ENCODE measurements around the gene P2RX7.
A peak's percentile ranks its signal among the peaks of the same experiment; 100 is the strongest.

P2RX7 gene

DNA sequence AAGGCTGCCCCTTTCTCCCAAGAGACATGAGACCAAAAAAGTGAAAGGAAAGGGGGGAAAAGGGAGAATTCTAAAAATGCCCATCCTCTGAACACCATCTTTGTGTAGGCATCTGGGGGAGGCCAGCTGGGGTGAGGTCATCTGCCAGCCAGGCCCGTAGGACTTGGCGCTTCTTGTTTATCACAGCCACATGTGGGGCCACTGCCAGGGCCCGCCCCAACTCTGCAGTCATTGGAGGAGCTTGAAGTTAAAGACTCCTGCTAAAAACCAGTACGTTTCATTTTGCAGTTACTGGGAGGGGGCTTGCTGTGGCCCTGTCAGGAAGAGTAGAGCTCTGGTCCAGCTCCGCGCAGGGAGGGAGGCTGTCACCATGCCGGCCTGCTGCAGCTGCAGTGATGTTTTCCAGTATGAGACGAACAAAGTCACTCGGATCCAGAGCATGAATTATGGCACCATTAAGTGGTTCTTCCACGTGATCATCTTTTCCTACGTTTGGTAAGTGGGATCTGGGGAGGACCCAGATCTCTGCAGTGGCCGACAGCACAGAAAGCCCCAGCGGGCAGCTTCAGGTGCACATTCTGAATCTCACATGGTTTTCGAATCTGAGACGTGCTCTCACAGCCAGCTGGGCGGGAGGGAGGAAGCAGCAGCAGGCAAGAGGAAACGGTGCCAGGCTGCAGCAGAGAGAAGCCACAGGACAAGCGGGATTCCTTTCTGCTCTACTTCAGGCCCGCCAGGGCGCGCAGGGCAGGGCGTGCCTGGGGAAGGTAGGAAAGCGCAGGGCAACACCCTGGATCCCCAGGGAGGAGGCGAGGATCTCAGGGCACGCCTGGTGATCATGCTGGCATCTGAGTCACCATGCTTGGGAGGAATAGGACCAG is at the start of gene P2RX7:
TSS of gene P2RX7 (plus strand) at position 276 of the 881 bp plus-strand sequence. CDS start at position 371, 95 bp downstream.
- DNase-seq, result peak; percentile 13 to 68

GRCh38 chr12:121084229-121084628 is 48.4 kb upstream of the P2RX7 start:
- DNase-seq, result no peak

- DNase-seq, result no peak
Measured at GRCh38 chr12:121085069-121085468, 47.6 kb upstream of the P2RX7 start.

DNA sequence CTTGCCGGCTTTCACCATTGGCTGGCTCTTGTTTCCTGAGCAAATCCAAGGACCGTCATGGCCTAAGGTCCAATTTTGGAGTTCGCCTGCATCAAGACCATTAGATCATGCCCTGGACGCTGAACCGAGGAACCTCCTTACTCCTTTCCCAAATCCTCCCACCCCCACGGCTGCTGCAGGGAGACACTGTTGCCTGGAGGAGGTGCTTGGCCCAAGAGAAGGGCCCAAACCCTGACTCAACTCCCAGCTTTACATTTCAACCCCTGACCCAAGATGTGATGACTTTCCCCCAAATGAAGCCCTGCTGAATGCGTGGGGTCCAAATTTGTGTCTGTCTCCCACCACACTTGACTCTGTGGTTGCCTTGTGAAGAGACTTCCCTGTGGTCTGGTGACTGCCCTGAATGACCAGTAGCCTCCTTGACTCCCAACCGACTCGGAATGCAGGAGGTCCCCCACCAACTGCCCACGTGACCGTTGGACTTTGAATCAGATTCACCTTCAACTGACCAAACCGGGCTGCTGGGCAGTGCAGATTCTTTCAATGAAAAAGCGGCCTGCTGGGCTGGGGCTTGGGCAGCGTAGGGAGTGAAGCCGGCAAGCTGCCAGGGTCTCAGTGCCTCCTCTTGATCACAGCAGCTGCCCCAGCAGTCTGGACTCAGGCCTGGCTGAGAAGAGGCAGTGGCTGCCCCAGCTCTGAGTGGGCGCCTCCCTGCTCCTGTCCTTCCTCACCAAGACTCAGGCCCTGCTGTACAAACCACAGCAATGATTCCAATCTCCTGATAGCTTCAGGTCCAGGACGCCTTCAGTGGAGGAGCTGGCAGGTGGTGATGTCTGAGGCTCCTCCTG is 46.9 kb upstream of the P2RX7 start:
- DNase-seq, result no peak

DNA sequence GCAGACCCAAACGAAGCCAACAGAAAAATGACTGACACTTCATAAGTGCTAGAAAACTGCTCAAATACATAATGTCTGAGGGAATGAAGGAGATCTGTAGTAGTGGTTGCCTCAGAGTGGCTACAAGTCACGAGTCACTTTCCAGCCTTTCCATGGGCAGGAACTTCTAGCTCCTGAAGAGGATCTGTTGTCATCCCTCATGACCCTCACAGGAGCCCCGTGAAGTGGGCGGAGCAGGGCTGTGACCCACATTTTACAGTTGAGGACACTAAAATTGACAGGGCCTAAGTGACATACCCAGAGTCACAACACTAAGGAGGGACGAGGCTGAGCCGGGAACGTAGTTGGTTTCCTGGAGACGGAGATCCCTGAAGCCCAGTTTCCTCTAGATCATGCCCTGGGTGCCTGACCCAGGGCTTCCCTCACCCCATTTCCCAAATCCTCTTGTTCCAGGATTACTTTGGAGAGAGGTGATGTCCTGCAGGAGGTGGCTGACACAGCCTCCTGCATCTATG is 45.8 kb upstream of the P2RX7 start:
- DNase-seq, result no peak

GRCh38 chr12:121087467-121088194 is 45.0 kb upstream of the P2RX7 start:
- no peak for DNase-seq

GRCh38 chr12:121088195-121088585 is 44.5 kb upstream of the P2RX7 start:
- no peak for DNase-seq

DNA sequence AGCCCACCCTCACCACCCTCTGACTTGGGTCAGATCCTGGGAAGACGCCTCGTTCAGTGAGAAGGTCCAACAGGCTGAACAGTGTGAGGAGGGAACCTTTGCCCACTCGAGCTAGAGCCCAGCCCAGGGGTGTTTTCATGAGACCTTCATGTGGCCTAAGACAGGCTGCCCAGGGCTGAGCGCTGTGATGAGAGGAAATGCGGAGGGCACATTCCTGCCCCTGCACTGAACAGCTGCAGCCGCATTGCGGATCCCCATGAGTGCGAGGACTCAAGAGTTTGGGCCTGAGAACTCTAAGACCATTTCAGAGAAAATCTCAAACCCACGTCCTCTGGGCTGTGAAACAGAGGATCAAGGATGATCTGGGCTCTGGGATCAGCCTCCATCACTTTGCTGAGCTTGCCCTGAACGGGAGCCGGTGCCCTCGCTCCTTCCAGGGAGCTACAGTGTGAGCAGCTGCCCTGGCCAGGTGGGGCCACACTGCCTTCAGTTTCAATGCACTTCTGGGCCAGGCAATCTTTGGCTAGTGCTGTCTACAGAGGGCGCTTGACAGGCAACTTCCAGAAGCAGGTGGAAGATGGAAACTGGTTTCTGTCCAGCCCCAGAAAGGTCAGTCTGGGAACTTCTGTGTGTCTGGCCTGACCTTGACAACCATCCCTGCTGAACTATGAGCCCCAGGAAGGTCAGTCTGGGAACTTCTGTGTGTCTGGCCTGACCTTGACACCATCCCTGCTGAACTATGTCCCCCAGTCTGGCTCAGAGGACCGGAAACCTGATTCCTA is 43.5 kb upstream of the P2RX7 start:
- DNase-seq, result no peak

DNA sequence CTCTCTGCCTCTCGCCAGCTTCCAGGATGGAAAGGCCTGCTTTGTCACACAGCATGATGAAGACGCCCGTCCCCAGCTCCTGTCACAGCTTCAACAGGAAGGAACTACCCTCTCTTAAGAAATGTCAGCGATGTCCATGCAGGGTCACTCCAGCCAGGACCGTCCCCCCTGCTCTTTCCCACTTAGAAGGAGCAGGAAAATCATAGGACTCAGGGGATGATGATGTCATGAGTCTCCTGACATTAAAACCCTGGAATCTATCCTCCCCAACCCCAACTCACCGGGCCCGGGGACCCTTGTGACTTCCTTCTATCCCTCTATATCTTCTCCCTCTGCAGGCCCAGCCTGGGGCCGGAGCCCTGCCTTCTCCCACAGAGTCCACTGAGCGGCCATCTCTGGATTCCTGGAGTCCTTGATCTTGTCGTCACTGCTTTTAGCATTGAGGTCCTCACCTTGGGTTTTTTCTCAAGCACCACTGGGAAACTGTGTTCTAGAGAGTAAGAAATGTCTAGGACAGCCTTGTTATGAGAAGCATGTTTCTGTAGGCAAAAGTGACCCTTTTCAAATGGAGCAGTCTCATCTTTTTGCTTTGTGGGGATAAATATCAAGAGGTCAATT is 42.8 kb upstream of the P2RX7 start:
- DNase-seq, result no peak

- no peak for DNase-seq
Measured at GRCh38 chr12:121090586-121091514, 41.8 kb upstream of the P2RX7 start.

GRCh38 chr12:121092034-121092433 is 40.6 kb upstream of the P2RX7 start:
- DNase-seq, result no peak

GRCh38 chr12:121093487-121093891 is 39.2 kb upstream of the P2RX7 start:
- DNase-seq, result no peak

- DNase-seq, result peak; percentile 45 to 77
Measured at GRCh38 chr12:121095544-121096198, 37.0 kb upstream of the P2RX7 start.

DNA sequence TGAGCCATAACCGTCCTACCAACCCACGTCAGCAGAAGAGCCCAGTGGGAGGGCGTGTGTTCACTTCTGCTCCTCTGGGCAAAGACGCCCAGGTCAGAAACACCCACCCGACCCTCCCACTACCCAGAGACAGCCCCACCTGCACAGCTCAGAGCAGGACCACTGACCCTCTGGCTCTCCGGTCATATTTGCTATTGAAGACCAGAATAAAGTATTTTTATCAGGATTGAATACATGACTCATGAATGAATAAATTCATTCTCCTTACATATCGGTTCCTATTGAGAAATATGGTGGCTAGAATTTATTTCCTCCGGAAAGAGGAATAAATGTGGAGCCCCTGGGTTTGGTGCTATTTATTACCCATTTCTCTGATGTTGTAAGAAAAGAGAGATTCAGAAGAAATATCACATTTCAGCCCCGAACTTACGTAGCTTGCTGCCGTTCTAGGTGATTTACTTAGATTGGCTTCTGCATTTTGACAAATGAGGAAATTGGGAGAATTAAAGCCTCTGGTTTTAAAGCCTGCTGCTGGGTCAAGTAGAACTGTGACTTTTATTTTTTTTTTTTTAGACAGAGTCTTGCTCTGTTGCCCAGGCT is 36.4 kb upstream of the P2RX7 start:
- no peak for DNase-seq

DNA sequence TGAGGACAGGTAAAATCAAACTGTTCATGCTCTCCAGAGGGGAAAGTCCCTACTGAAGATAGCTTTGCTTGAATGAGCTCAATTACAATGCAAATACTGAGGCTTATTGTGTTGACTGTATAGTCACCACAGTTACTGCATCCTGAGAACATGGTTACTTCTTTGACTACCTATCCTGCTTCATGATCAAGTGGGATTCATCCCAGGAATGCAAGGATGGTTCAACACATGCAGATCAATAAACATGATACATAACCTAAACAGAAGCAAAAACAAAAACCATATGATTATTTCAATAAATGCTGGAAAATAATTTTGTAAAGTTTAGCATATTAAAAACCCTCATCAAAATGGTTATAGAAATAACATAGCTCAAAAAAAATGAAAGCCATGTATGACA is 32.9 kb upstream of the P2RX7 start:
- DNase-seq, result peak in 1 of 2 experiments; percentile 20

GRCh38 chr12:121102307-121102706 is 30.4 kb upstream of the P2RX7 start:
- no peak for DNase-seq

- no peak for DNase-seq
Measured at GRCh38 chr12:121107681-121108080, 25.0 kb upstream of the P2RX7 start.

- no peak for DNase-seq
Measured at GRCh38 chr12:121108492-121108891, 24.2 kb upstream of the P2RX7 start.

DNA sequence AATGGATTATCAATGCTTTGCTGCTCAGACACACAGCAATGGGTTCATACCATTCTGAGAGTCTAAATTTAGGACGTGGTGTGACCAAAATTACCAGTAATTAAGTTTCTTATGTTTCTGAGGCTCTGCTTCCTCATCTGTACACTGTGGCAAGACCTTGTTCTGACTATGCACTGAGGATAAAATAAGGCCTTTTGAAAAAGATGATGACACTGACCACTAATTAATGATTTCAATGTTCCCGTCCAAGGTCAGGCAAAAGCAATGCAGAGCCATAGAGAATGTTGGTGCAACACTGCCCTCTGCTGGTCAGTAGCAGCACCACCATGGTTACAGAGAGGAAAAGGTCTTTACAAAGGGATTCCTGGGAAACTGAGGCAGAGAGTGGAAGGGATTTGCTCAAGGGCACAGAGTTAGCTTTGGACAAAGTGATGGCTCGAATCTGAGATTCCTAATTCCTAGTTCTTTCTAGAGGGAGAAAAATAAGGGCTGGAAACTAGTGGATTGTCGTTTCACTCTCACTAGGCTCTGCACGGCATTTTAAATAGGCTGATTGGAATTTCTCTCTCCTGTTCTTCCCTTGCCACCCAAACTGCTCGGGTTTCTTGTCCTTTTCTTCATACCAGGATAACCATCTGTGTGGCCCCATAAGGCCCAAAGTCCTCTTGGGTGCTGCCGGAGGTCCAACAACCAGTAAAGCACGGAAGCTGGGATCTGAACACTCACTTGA is 22.3 kb upstream of the P2RX7 start:
- peak; percentile 40 to 72 for DNase-seq

Data from NCI-H526 (cell line).